GM12891 (cell line): ENCODE data around the gene IGFBP1.

Experiments used
- DNase-seq: peaks from one replicate; pipeline ENCODE4 v3.0.0; 2011; ENCODE audit warnings: low spot score; ENCODE audit not compliant: insufficient read length
- FAIRE-seq: peaks from 2 replicates; lab custom pipeline; 2011; peaks lifted over from hg19 to GRCh38; lab: Jason Lieb, UNC
- PAX5 ChIP-seq: IDR thresholded peaks from 2 replicates; pipeline ENCODE4 v1.6.1; 2011; ENCODE audit warnings: low read length, moderate library complexity, mild to moderate bottlenecking; ENCODE audit not compliant: insufficient read depth, severe bottlenecking
- POLR2A ChIP-seq: IDR thresholded peaks from 2 replicates; pipeline ENCODE4 v1.6.1; 2011; ENCODE audit warnings: low read depth, low read length, control low read depth
- POLR2AphosphoS5 ChIP-seq: IDR thresholded peaks from 2 replicates; pipeline ENCODE4 v1.6.1; 2011; ENCODE audit warnings: low read depth, low read length, control low read depth
- POU2F2 ChIP-seq: IDR thresholded peaks from 2 replicates; pipeline ENCODE4 v1.6.1; 2011; ENCODE audit warnings: low read depth, mild to moderate bottlenecking, control low read depth, low read length, moderate library complexity
- SPI1 ChIP-seq: IDR thresholded peaks from 2 replicates; pipeline ENCODE4 v1.6.1; 2011; ENCODE audit warnings: low read depth, low read length, control low read depth
- TAF1 ChIP-seq: IDR thresholded peaks from 2 replicates; pipeline ENCODE4 v1.6.1; 2011; ENCODE audit warnings: low read depth, low read length, control low read depth

The IGFBP1 gene

GRCh38 chr7:45881759-45882464 lies 6.4 kb upstream of the IGFBP1 start:
- TF ChIP-seq POLR2AphosphoS5 (no peak), SPI1 (no peak), POU2F2 (no peak), POLR2A (no peak), TAF1 (no peak), PAX5 (no peak)
- FAIRE-seq (no peak), DNase-seq (no peak)

- DNase-seq (no peak), FAIRE-seq (no peak)
- TF ChIP-seq POLR2AphosphoS5 (no peak), POU2F2 (no peak), SPI1 (no peak), TAF1 (no peak), POLR2A (no peak), PAX5 (no peak)
Observed at GRCh38 chr7:45882465-45882810, 5.8 kb upstream of the IGFBP1 start.

DNA sequence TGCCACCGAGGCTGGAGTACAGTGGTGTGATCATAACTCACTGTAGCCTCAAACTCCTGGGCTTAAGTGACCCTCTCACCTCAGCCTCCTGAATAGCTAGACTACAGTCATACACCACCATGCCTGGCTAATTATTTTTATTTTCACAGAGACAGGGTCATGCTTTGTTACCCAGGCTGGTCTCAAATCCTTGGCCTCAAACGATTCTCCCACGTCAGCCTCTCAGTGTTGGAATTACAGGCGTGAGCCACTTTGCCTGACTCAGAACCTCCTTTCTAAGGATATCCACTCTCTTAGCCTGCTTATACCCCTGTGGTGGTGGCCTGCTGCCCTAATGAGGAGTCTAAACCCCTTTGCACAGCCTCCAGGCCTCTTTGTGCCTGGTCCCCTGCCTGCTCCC lies 4.2 kb upstream of the IGFBP1 start:
- DNase-seq (no peak), FAIRE-seq (no peak)

DNA sequence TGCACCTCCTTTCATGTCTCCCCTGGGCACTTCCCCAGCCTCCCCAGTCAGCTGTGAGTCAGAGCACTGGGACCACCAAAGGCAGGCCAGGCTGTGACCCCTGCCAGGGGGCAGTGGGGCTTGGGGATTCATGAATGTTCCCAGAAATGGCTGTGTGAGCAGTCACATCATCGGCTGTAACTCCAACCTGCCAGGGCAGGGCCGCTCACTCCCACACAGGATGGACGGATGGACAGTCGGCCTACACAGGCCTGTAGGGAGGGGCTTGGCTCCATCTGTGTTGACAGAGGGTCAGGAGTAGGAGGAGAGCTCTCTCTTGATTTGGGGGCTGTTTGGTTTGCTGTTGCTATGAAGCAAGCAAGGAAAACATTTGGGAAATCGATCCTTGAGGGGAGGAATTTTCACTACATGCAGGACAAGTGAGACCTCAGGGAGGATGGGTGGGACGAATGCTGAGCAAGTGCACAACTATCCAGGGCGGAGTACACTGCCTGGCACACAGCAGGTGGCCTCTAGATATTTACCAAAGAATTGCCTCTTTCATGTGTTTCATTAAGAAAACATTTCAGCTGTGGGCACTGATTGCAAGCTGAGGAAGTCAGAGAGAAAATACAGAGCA lies 2.9 kb upstream of the IGFBP1 start:
- FAIRE-seq (no peak), DNase-seq (no peak)
- TF ChIP-seq POLR2AphosphoS5 (no peak), POU2F2 (no peak), PAX5 (no peak), POLR2A (no peak), SPI1 (no peak), TAF1 (no peak)

More for the DNA sequence above, 4.2 kb upstream of the IGFBP1 start:
- TF ChIP-seq SPI1 (no peak), POLR2AphosphoS5 (no peak), PAX5 (no peak), POU2F2 (no peak), TAF1 (no peak), POLR2A (no peak)

- TF ChIP-seq TAF1: no peak
- no peak for TF ChIP-seq POLR2AphosphoS5
- no peak for TF ChIP-seq POU2F2
- FAIRE-seq (no peak), DNase-seq (no peak)
Observed at GRCh38 chr7:45886931-45887667, 1.2 kb upstream of the IGFBP1 start.

DNA sequence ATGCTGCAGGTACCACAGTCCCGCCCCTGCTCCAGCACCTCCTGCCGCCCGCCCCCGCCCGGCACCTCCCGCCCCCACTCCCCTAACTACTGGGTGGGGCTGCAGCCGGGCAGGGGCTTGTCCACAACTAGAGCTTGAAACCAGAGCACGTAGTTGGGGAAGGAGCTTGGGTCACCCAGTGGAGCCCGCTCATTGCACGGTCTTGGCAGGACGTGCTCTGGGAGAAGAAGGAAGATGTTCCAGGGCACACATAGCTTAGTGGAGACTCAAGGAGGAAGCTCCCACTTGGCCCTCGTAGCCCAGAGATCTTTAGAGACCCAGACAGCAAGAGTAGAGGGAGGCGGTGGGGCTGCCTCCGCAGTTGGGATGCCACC lies 692 bp downstream of the IGFBP1 start:
- TF ChIP-seq POU2F2: no peak
- TF ChIP-seq SPI1: no peak
- TF ChIP-seq TAF1: no peak
- no peak for TF ChIP-seq PAX5
- TF ChIP-seq POLR2A: no peak
- TF ChIP-seq POLR2AphosphoS5: no peak
- FAIRE-seq: no peak
- no peak for DNase-seq

GRCh38 chr7:45889367-45890067 lies 1.2 kb downstream of the IGFBP1 start:
- FAIRE-seq (no peak), DNase-seq (no peak)
- TF ChIP-seq TAF1: no peak
- TF ChIP-seq POLR2A: no peak
- no peak for TF ChIP-seq SPI1
- TF ChIP-seq POU2F2: no peak
- TF ChIP-seq PAX5: no peak

DNA sequence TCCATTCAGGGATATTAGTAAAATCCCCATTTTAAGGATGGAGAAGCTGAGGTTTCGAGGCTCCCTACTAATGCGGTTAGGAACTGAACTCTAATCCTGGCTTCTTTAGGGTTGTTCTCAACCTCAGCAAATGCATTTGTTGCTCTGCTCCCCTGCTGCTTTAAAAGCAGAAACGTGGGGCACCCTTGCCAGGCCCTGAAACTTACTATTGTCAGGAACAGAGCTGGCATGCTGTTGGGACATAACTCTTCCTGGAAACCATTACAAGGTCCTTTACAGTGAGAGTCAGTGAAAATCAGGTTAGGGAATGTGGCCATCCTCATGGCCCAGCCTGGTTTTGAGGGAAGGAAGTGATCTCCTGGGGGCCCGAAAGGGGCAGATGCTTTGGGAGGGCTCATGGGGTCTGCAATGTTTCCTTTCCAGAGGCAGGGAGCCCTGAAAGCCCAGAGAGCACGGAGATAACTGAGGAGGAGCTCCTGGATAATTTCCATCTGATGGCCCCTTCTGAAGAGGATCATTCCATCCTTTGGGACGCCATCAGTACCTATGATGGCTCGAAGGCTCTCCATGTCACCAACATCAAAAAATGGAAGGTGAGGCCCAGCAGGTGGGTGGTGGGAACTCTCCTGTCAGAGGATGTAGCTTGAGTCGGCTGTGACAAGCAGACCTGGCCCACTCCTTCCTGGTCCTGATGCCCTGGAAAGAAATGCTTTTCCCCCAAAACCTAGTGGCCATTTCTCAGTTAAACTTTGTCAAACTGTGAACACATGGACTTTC lies 2.0 kb downstream of the IGFBP1 start:
- FAIRE-seq (no peak), DNase-seq (no peak)
- TF ChIP-seq SPI1: no peak
- no peak for TF ChIP-seq TAF1
- TF ChIP-seq PAX5: no peak
- no peak for TF ChIP-seq POLR2A
- no peak for TF ChIP-seq POLR2AphosphoS5
- TF ChIP-seq POU2F2: no peak
